Breast epithelium (tissue), 4 donors: ENCODE data around the gene KCNA2. TPM values are rescaled to one million over a fixed set of nuclear protein-coding genes. Genes with fewer than 3 reads are reported as not detected.

ENCODE experiments used
- DNase-seq, 2 donors: peaks; one replicate each; pipeline ENCODE4 v3.0.0-alpha.2; 2019; ENCODE audit warnings: low spot score in 2 of 2
- H3K27ac ChIP-seq, 2 donors: fragments of 200-600 bp; sonication (generic) in 1 of 2; one replicate each; pipeline ENCODE4 v1.5.1; 2016 to 2019; ENCODE audit warnings: mild to moderate bottlenecking in 1 of 2
- H3K27me3 ChIP-seq, 2 donors: fragments of 200-600 bp; sonication (generic) in 1 of 2; one replicate each; pipeline versions ENCODE4 v1.5.1 to v1.6.0; 2017 to 2019; ENCODE audit warnings: control low read depth in 1 of 2, mild to moderate bottlenecking in 1 of 2
- H3K36me3 ChIP-seq: fragments of 200-600 bp; one replicate; pipeline ENCODE4 v1.5.1; 2019
- H3K4me1 ChIP-seq, 2 donors: fragments of 200-600 bp; sonication (generic); one replicate each; pipeline ENCODE4 v1.5.1; 2016 to 2019; ENCODE audit warnings: control low read depth in 1 of 2
- H3K4me3 ChIP-seq, 3 donors: fragments of 200-600 bp; sonication (generic); 1 replicate in 2 of 3; 2 replicates in 1 of 3; pipeline ENCODE4 v1.5.1; 2016 to 2019; ENCODE audit warnings: mild to moderate bottlenecking in 3 of 3, moderate library complexity in 2 of 3
- H3K9me3 ChIP-seq, 2 donors: fragments of 200-600 bp; sonication (generic) in 1 of 2; one replicate each; pipeline ENCODE4 v1.5.1; 2016 to 2019; ENCODE audit warnings: control low read depth in 1 of 2
- POLR2A ChIP-seq: fragments of 450-650 bp; IDR thresholded peaks from one replicate; pipeline ENCODE4 v1.6.1; 2016; ENCODE audit warnings: antibody characterized with exemption, mild to moderate bottlenecking, moderate library complexity
- POLR2AphosphoS5 ChIP-seq, 3 donors: sonication (generic); formaldehyde crosslinking; IDR thresholded peaks; one replicate each; pipeline ENCODE4 v1.6.1; 2017; ENCODE audit warnings: antibody characterized with exemption in 3 of 3
- intact Hi-C: fragments of 100-400 bp; cut with DNase I; formaldehyde crosslinking; loops from one replicate; pipeline ENCODE4 v1.15.1; 2023; ENCODE audit warnings: low total_unique reads
- total RNA-seq, 3 donors: library from RNA; depleted of rRNA; stranded (reverse); fragments of >200 nt; gene quantifications; one replicate each; pipeline ENCODE4 v1.1.0, GENCODE V29; 2016
- TF ChIP-seq, protein P1 (sequence below), 3 donors: fragments of 450-650 bp; IDR thresholded peaks; one replicate each; pipeline ENCODE4 v1.5.1; 2016 to 2017; ENCODE audit warnings: antibody characterized with exemption in 3 of 3, mild to moderate bottlenecking in 3 of 3, moderate library complexity in 3 of 3

Gene KCNA2
- total RNA-seq, 3 donors from 2014 or later = 0.33 to 13.8 (median 0.59) TPM

DNA sequence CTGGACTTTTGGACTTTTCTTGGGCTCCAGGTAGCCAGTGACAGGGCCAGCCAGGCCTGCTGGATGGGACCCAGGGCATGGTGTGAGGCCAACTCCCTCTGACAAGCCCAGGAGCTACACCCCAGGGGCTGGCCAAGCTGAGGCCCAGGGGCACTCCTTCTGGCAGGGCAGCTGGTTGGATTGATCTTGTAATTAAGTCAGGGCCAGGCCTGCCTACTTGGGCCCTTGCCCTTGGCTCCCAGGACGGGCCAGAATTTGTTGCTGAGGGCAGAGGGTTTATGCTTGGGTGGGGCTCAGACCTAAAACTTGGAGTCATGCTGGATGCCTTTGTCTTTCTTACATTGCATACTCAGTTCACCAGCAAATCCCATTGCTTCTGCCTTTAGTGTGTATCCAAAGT is 20.7 kb downstream of the KCNA2 start:
- no peak for DNase-seq
- no peaks in the 10 kb centered on the region for H3K36me3 ChIP-seq
- H3K4me1 ChIP-seq = no peaks in the 10 kb centered on the region
- H3K4me3 ChIP-seq = no peak overlapping the region
- TF ChIP-seq POLR2AphosphoS5 (IDR thresholded peaks at IDR 0.05) (no peak), POLR2A (no peak)
- TF ChIP-seq, protein P1, sequence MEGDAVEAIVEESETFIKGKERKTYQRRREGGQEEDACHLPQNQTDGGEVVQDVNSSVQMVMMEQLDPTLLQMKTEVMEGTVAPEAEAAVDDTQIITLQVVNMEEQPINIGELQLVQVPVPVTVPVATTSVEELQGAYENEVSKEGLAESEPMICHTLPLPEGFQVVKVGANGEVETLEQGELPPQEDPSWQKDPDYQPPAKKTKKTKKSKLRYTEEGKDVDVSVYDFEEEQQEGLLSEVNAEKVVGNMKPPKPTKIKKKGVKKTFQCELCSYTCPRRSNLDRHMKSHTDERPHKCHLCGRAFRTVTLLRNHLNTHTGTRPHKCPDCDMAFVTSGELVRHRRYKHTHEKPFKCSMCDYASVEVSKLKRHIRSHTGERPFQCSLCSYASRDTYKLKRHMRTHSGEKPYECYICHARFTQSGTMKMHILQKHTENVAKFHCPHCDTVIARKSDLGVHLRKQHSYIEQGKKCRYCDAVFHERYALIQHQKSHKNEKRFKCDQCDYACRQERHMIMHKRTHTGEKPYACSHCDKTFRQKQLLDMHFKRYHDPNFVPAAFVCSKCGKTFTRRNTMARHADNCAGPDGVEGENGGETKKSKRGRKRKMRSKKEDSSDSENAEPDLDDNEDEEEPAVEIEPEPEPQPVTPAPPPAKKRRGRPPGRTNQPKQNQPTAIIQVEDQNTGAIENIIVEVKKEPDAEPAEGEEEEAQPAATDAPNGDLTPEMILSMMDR (IDR thresholded peaks at IDR 0.05) = no peak
- intact Hi-C loops = no loop called here
- no peaks in the 10 kb centered on the region for H3K9me3 ChIP-seq
- no peak overlapping the region for H3K27ac ChIP-seq
- no peaks in the 10 kb centered on the region for H3K27me3 ChIP-seq

DNA sequence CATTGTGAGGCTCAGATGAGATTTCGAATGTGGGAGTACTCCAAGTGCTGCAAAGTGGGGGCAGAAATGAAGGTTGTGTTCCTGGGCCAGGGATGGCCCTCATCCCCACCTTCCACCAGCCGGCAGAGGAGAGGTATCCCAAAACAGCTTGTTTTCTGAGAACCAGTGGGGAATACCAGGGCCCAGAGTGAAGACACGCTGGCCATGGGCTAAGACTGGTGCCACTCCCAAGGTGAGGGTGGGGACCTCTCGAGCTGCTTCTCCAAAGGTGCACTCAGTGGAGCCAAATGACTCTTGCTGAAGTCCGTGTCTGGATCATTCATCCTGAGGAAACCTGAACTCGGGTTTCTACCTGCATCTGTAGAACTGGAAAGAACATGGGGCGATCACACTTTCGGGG is 22.1 kb downstream of the KCNA2 start:
- intact Hi-C loops = no loop called here
- DNase-seq = no peak
- TF ChIP-seq, protein P1 (IDR thresholded peaks at IDR 0.05) = no peak
- TF ChIP-seq POLR2A = no peak

DNA sequence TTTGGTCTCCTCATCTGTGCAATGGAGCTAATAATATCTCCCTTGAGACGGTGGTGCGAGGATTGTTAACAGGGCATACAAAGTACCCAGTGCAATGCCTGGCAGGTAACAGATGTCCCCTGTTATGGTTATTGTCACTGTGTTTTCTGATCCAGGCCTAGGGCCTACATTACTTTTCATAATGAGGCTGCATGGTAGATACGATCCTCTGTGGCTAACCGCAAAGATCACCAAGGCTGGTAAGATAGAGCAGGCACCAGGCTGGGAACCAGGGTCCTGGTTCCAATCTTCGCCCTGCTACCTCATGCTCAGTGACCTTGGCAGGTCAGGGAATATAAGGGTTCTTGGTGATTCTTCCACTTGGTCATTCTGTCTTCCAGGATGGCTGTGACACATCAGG is 22.7 kb downstream of the KCNA2 start:
- TF ChIP-seq POLR2AphosphoS5 (IDR thresholded peaks at IDR 0.05) = no peak
- TF ChIP-seq, protein P1 (IDR thresholded peaks at IDR 0.05) = no peak
- no peak for TF ChIP-seq POLR2A
- intact Hi-C loops = no loop called here

More for the DNA sequence above, 22.1 kb downstream of the KCNA2 start:
- no peak overlapping the region for H3K4me3 ChIP-seq
- no peaks in the 10 kb centered on the region for H3K36me3 ChIP-seq
- no peaks in the 10 kb centered on the region for H3K27me3 ChIP-seq
- no peak overlapping the region for H3K27ac ChIP-seq
- H3K4me1 ChIP-seq = no peaks in the 10 kb centered on the region
- peaks cover 0 to 3% of the 10 kb centered on the region in 2 donors for H3K9me3 ChIP-seq

DNA sequence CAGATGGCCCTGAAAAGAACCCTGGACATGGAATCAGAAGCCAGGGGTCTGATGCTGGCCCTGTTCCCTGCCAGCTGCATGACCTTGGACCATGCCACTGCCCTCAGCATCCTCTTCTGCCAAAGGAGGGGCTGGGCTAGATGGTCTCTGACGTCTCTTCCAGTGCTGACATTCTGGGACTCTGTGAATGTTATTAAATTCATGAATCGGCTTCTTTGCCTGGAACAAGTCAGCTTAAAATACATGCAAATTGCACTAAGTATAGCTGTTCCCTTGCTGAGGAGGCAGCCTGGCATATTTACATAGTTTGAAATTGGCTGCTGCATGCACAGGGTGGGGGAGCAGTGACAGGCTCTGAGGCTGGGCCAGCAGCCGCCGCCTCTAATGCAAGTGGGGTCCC is 23.8 kb downstream of the KCNA2 start:
- H3K4me3 ChIP-seq = no peak overlapping the region
- no peak overlapping the region for H3K27ac ChIP-seq
- TF ChIP-seq, protein P1 (IDR thresholded peaks at IDR 0.05) = no peak
- TF ChIP-seq POLR2AphosphoS5 (IDR thresholded peaks at IDR 0.05) (no peak), POLR2A (no peak)
- no peaks in the 10 kb centered on the region for H3K36me3 ChIP-seq
- peaks cover 0 to 8% of the 10 kb centered on the region in 2 donors for H3K9me3 ChIP-seq
- no peak for DNase-seq
- intact Hi-C loops = no loop called here
- no peaks in the 10 kb centered on the region for H3K4me1 ChIP-seq
- no peaks in the 10 kb centered on the region for H3K27me3 ChIP-seq

More for the DNA sequence above, 22.7 kb downstream of the KCNA2 start:
- no peak overlapping the region for H3K4me3 ChIP-seq
- H3K9me3 ChIP-seq = peaks cover 0 to 8% of the 10 kb centered on the region in 2 donors
- no peak overlapping the region for H3K27ac ChIP-seq
- H3K27me3 ChIP-seq = no peaks in the 10 kb centered on the region
- H3K36me3 ChIP-seq = no peaks in the 10 kb centered on the region
- H3K4me1 ChIP-seq = no peaks in the 10 kb centered on the region
- no peak for DNase-seq

DNA sequence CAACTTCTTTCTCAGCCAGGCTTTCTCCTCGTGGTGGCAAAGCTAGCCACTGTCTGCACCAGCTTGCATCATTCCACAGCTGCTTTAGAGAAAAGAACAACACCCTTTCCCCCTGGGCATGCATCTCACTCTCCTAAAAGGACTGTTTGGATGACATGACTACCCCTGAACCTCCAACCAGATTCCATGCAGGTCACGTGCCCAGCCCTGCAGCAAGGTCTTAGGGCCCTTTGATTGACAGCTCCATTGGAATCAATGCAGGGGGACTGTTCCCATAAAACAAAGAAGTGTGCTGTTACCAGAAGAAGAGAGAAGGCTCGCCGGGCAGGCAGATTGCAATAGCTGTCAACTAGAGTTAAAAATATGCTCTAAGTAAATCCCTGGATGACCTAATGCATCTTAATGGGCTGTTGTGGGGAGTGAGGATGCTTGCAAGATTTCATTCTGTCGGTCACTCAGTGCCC is 24.4 kb downstream of the KCNA2 start:
- Histone ChIP-seq H3K27me3 (no peaks in the 10 kb centered on the region), H3K4me3 (no peak overlapping the region), H3K36me3 (no peaks in the 10 kb centered on the region), H3K27ac (no peak overlapping the region), H3K9me3 (peaks cover 0 to 8% of the 10 kb centered on the region in 2 donors), H3K4me1 (no peaks in the 10 kb centered on the region)
- intact Hi-C loops = no loop called here
- DNase-seq = no peak
- TF ChIP-seq POLR2AphosphoS5 (IDR thresholded peaks at IDR 0.05) = no peak
- TF ChIP-seq, protein P1 (IDR thresholded peaks at IDR 0.05) = no peak
- TF ChIP-seq POLR2A = no peak
